ENCODE data around the gene TMEM255B.

DNA sequence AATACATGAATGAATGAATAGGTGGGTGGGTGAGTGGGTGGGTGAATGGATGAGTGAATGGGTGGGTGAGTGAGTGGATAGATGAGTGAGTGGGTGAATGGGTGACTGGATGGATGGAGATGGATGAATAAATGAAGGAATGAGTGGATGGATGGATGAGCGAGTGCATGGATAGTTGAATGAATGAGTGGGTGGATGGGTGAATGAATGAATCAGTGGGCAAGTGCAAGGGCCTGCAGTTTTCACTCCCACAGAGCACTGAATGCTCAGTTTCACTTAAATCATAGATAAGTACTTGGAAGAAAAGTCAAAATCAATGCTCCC lies 92.4 kb downstream of the TMEM255B start:
- TF ChIP-seq, protein P1, sequence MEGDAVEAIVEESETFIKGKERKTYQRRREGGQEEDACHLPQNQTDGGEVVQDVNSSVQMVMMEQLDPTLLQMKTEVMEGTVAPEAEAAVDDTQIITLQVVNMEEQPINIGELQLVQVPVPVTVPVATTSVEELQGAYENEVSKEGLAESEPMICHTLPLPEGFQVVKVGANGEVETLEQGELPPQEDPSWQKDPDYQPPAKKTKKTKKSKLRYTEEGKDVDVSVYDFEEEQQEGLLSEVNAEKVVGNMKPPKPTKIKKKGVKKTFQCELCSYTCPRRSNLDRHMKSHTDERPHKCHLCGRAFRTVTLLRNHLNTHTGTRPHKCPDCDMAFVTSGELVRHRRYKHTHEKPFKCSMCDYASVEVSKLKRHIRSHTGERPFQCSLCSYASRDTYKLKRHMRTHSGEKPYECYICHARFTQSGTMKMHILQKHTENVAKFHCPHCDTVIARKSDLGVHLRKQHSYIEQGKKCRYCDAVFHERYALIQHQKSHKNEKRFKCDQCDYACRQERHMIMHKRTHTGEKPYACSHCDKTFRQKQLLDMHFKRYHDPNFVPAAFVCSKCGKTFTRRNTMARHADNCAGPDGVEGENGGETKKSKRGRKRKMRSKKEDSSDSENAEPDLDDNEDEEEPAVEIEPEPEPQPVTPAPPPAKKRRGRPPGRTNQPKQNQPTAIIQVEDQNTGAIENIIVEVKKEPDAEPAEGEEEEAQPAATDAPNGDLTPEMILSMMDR (IDR thresholded peaks at IDR 0.05): no peak
- no peak for TF ChIP-seq EZH2 (IDR thresholded peaks at IDR 0.05)

All from neural progenitor cell (in vitro differentiated cells).